Bronchus fibroblast of lung (primary cell): ENCODE measurements around the gene SAT2. TPM values are rescaled to one million over a fixed set of nuclear protein-coding genes. Genes with fewer than 3 reads are reported as not detected.

Source experiments
- total RNA-seq: library from RNA; depleted of rRNA; stranded (reverse); fragments of >200 nt; gene quantifications from 2 replicates; pipeline ENCODE4 v1.2.3, GENCODE V29; 2015

SAT2 gene
- 34.1 and 35.5 TPM in 2 replicates for total RNA-seq

GRCh38 chr17:7627250-7628121, at the start of gene SAT2:
Gene SAT2 (minus strand): TSS chr17:7627821. CDS start chr17:7627635, 186 bp downstream.

GRCh38 chr17:7650509-7651096, 23.0 kb upstream of the SAT2 start, which contains the start of gene ATP1B2:
Gene ATP1B2 (plus strand): TSS chr17:7650926. CDS start chr17:7651519, 593 bp downstream.

GRCh38 chr17:7629939-7630571, 2.4 kb upstream of the SAT2 start, which contains the start of gene SHBG:
Gene SHBG (plus strand): TSS chr17:7630135. CDS start chr17:7630173, 38 bp downstream.

GRCh38 chr17:7614425-7615264, 13.0 kb downstream of the SAT2 start, which contains the start of gene FXR2:
Gene FXR2 (minus strand): TSS chr17:7614897. CDS start chr17:7614532, 365 bp downstream.

GRCh38 chr17:7589891-7590691, 37.5 kb downstream of the SAT2 start, which contains the start of gene SOX15:
Gene SOX15 (minus strand): TSS chr17:7590094. CDS start chr17:7589676, 418 bp downstream.

GRCh38 chr17:7583253-7584109, 44.1 kb downstream of the SAT2 start, which contains the start of gene MPDU1:
Gene MPDU1 (plus strand): TSS chr17:7583852. CDS start chr17:7583863, 11 bp downstream.

GRCh38 chr17:7579001-7579833, 48.4 kb downstream of the SAT2 start, which contains the start of gene CD68:
Gene CD68 (plus strand): TSS chr17:7579638. CDS start chr17:7579678, 40 bp downstream.

Other genes with a start within 250 kb of the SAT2 start
- gene TNK1, start 246.7 kb downstream of the SAT2 start, total RNA-seq: under 0.01 TPM in 1 of 2 replicates, not detected in the other
- gene PLSCR3, start 233.3 kb downstream of the SAT2 start, total RNA-seq: 43.9 and 45.8 TPM in 2 replicates
- 213 and 214 TPM in 2 replicates for gene TMEM256, start 223.7 kb downstream of the SAT2 start, total RNA-seq
- 9.1 and 10.3 TPM in 2 replicates for gene NLGN2, start 220.0 kb downstream of the SAT2 start, total RNA-seq
- not detected in 2 replicates for gene SPEM1, start 207.5 kb downstream of the SAT2 start, total RNA-seq
- gene SPEM2, start 202.2 kb downstream of the SAT2 start, total RNA-seq: not detected in 2 replicates
- not detected in 2 replicates for gene SPEM3, start 199.0 kb downstream of the SAT2 start, total RNA-seq
- 2.2 and 3.5 TPM in 2 replicates for gene TMEM102, start 192.4 kb downstream of the SAT2 start, total RNA-seq
- gene FGF11, start 188.3 kb downstream of the SAT2 start, total RNA-seq: 0.30 TPM in 1 of 2 replicates, not detected in the other
- 2.0 and 3.6 TPM in 2 replicates for gene CHRNB1, start 182.8 kb downstream of the SAT2 start, total RNA-seq
- gene ZBTB4, start 148.2 kb downstream of the SAT2 start, total RNA-seq: 15.3 and 16.6 TPM in 2 replicates
- gene SLC35G6, start 146.4 kb downstream of the SAT2 start, total RNA-seq: not detected in 2 replicates
- 21.5 and 22.1 TPM in 2 replicates for gene POLR2A, start 143.5 kb downstream of the SAT2 start, total RNA-seq
- gene TNFSF12, start 78.8 kb downstream of the SAT2 start, total RNA-seq: 21.4 and 23.6 TPM in 2 replicates
- gene TNFSF13, start 69.1 kb downstream of the SAT2 start, total RNA-seq: 1.2 TPM in 2 replicates
- 70.2 and 87.8 TPM in 2 replicates for gene SENP3, start 65.9 kb downstream of the SAT2 start, total RNA-seq
- 27.7 and 27.8 TPM in 2 replicates for gene CD68, start 48.2 kb downstream of the SAT2 start, total RNA-seq
- 243 and 251 TPM in 2 replicates for gene MPDU1, start 44.0 kb downstream of the SAT2 start, total RNA-seq
- 2.4 and 2.7 TPM in 2 replicates for gene SOX15, start 37.7 kb downstream of the SAT2 start, total RNA-seq
- 30.6 and 36.0 TPM in 2 replicates for gene FXR2, start 12.9 kb downstream of the SAT2 start, total RNA-seq
- gene SHBG, start 2.3 kb upstream of the SAT2 start, total RNA-seq: 0.15 and 0.84 TPM in 2 replicates
- gene ATP1B2, start 23.1 kb upstream of the SAT2 start, total RNA-seq: not detected in 2 replicates
- 57.2 and 61.9 TPM in 2 replicates for gene TP53, start 59.7 kb upstream of the SAT2 start, total RNA-seq
- 21.7 and 22.7 TPM in 2 replicates for gene WRAP53, start 60.7 kb upstream of the SAT2 start, total RNA-seq
- 0.67 and 0.89 TPM in 2 replicates for gene EFNB3, start 77.4 kb upstream of the SAT2 start, total RNA-seq
- gene DNAH2, start 89.9 kb upstream of the SAT2 start, total RNA-seq: under 0.01 and 0.17 TPM in 2 replicates
- gene KDM6B, start 206.4 kb upstream of the SAT2 start, total RNA-seq: 1.2 and 1.7 TPM in 2 replicates
- gene TMEM88, start 227.2 kb upstream of the SAT2 start, total RNA-seq: 0.74 and 4.2 TPM in 2 replicates
- gene NAA38, start 229.7 kb upstream of the SAT2 start, total RNA-seq: 138 and 167 TPM in 2 replicates
- gene CYB5D1, start 230.2 kb upstream of the SAT2 start, total RNA-seq: 4.9 and 5.2 TPM in 2 replicates